Medulla oblongata (tissue), 1 donor: ENCODE measurements around the gene ZFP90.

ENCODE experiments used
- DNase-seq: peaks from one replicate; pipeline ENCODE4 v3.0.0-alpha.2; 2015; ENCODE audit errors: extremely low spot score

ZFP90 gene

DNA sequence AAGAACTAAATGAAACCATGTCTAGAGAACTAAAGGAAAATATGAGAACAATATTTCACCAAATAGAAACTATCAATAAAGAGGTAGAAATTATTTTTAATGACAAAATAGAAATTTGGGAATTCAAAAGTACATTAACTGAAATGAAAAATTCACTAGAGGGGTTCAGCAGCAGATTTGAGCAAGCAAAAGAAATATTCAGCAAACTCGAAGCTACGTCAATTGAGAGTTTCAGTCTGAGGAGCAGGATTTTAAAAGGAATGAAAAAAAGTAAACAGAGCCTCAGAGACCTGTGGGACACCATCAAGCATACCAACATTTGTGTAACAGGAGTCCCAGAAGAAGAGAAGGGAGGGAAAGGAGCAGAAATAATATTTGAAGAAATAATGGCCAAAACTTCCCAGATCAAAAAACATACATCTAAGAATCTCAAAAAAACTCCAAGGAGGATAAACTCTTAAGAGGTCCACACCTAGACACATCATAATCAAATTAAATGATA is 38.3 kb downstream of the ZFP90 start:
- DNase-seq: no peak

DNA sequence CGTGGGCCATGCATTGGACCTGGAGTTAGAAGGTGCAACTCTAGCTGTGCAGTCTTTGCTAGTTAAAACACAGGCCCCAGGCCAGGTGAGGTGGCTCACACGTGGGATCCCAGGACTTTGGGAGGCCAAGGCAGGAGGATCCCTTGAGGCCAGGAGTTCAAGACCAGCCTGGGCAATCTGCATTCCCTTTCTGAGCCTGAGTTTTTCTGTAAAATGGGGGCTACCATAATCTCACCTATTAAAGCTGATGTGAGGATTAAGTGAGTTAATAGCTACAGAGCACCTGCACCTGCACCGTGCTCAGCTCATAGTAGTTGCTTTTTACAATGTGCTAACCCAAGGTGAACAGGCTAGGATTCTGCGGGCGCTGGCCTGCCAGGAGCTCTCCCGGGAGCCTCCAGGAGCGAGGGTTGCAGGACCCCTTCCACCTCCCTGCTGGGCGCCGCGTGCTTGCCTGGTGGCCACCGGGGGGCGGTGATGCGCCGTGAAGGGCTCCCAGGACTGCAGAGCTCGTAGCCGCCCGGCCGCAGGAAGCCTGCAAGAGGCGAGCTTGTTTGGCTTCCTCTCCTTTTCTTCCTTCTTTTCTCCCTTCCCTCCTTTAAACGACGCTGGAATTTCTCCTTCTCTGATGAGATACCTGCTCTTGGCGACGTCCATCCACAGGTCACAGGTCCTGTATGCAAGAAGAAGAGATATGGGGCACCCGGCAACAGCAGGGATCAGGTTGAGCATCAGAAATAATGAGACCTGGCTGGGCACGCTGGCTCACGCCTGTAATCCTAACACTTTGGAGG is 51.3 kb downstream of the ZFP90 start:
- DNase-seq: peak; percentile 25

DNA sequence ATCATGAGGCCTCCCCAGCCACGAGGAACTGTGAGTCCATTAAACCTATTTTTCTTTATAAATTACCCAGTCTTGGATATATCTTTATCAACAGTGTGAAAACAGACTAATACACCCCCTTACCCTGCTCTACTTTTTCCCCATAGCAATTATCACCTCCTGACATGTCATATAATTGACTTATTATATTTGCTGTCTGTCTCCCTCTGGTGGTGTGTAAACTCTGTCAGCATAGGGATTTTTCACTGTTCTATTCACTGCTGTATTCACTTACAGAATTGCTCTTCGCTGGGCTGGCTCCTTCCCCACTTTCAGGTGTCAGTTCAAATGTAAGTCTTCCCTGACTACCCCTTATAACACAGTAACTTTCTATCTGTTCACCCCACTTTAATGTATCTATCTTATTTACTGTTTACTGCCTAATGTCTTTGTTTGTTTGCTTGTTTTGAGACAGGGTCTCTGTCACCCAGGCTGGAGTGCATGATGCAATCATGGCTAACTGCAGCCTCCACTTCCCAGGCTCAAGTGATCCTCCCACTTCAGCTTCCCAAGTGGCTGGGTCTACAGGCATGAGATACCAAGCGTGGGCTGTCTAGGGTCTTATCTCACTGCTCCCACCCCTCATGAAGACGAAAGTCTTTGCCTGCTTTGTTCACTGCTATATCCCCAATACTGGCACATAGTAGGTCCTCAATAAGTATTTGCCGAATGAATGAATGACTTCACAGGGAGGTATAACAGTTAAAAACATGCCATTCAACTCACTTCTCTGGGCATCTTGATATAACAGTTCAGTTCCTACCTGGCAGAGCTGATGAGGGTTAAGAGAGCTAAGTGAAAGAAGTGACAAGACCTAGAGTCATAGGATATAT is 53.6 kb downstream of the ZFP90 start:
- no peak for DNase-seq

DNA sequence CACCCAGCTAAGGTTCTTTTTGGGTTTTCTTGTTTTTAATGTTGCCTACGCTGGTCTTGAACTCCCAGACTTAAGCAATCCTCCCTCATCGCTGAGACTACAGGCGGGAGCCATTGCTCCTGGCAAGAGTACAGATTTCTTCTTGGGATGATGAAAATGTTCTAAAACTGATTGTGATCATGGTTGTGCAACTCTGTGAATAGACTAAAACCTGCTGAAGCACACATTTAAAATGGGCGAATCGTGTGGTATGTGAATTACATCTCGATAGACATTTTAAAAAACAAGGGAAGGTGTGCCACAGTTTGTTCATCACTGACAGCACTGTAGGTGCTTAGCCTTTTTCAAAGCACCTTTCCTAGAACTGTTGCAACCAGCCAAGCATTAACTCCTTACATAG is 57.2 kb downstream of the ZFP90 start:
- no peak for DNase-seq

DNA sequence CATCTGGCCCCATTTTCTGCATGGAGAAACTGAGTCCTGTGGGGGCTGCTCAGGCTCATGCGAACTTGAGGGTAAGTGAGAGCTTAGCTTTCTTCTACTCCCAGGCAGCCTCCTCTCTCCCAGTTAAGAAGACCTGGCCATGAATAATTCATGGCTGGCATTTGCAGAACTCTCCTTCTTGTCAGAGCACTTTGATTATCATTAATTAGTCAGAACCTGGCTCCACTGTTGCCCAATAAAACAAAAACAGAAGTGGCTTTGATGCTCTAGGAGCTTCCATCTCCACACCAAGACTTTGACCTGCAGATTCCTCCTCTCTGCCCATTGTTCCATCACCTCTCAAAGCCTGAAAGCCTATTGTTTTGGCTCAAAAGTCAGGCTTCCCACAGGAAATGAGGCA is 60.5 kb downstream of the ZFP90 start:
- DNase-seq: no peak

DNA sequence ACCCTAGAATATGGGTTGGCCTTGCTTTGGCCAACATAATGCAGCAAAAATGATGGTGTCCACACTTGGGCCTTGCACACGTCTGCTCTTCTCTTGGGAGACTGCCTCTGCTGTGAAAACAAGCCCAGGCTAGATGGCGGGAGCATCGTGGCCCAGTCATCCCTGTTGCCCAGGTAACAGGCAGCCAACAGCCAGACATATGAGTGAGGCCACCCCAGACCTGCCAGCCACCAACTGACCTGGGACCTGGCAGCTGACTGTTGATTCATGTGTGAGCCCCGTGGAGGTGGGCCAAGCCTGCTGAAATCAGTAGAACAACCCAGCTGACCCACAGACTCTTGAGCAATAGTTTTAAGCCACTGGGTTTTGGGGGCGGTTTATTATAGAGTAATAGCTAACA is 66.7 kb downstream of the ZFP90 start:
- no peak for DNase-seq

DNA sequence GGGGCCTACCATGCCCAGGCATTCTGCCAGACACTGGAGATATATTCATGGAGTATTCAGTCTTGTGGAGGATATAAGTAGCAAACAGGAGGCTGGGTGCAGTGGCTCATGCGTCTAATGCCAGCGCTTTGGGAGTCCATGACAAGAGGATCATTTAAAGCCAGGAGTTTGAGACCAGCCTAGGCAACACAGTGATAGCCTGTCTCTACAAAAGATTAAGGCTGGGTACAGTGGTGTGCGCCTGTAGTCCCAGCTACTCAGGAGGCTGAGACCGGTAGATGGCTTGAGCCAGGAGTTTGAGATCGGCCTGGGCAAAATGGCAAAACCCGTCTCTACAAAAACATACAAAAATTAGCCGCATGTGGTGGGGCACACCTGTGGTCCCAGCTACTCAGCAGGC is 68.4 kb downstream of the ZFP90 start:
- no peak for DNase-seq

DNA sequence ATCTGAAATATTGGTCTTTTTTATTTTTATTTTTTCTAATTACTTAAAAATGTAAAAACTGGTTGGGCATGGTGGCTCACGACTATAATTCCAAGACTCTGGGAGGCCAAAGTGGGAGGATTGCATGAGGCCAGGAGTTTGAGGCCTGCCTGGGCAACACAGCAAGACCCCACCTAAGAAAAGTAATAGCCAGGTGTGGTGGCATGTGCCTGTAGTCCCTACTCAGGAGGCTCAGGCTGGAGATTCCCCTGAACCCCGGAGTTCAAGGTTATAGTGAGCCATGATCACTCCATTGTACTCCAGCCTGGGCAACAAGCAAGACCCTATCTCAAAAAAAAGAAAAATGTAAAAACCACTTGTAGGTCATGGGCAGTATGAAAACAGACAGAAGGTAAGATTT is 69.2 kb downstream of the ZFP90 start:
- DNase-seq: no peak

DNA sequence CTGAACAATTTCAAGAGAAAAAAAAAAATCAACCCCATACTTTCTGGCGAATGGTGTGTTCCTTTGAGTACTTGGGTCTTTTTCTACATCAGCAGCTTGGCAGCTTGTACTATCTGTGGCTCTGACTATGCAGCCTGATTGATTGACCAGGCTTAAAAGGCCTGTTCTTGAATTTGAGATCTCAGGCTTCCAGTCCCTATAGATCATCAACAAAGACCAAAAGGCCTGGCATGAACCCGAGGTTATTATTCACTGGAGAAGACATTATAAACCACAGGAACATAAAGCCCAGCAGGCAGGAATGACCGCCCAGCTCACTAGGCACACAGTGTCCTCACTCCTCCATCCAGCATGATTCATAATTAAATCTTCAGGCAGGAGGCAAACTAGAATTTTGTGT is 73.9 kb downstream of the ZFP90 start:
- no peak for DNase-seq

DNA sequence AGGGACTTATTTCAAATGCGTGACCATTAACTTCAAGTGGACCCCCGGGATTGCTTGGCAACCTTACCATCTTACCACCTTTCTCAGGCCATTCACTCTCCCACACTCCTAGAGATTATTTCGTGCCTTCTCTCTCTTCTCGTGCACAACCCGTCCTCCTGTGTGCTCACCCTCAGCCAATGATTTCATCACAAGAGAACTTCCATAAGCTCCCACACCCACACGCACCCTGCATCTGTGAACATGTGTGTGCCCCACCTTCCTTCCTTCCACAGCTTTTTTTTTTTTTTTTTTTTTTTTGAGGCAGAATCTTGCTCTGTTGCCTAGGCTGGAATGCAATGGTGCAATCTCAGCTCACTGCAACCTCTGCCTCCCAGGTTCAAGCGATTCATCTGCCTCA is 78.6 kb downstream of the ZFP90 start:
- no peak for DNase-seq
